ENCODE results near the gene TMPRSS11F.
"Not testable (repeated sequence)": the region's sequence is repeated elsewhere in the genome, so short reads cannot be mapped to it uniquely, and the experiment has no call there.

Gene TMPRSS11F

GRCh38 chr4:68129793-68130192 lies at the start of gene TMPRSS11F:
Gene TMPRSS11F (minus strand): TSS chr4:68129869. CDS start chr4:68129820, 49 bp downstream.
- peak; percentile 12 for DNase-seq (ENCODE audit: low spot score)

DNA sequence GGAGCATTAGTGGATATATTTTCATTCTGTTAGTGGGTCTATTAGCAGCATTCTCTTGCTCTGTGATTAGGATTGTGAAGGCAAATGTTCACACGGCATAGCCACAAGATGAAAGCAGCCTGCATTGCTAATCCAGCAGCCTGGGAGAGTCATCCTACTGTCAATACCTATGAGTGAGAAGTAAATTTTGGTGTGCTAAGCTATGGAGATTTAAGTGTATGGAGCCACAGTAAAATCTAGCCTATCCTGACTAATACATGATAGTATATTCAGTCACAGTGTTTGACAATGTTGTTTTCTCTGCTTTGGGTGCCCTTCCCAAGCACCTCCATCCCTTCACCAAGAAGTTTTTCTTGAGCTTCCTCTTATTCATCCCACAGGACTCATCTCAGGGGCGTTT lies 47.2 kb upstream of the TMPRSS11F start:
- DNase-seq (ENCODE audit: low spot score), result no peak

DNA sequence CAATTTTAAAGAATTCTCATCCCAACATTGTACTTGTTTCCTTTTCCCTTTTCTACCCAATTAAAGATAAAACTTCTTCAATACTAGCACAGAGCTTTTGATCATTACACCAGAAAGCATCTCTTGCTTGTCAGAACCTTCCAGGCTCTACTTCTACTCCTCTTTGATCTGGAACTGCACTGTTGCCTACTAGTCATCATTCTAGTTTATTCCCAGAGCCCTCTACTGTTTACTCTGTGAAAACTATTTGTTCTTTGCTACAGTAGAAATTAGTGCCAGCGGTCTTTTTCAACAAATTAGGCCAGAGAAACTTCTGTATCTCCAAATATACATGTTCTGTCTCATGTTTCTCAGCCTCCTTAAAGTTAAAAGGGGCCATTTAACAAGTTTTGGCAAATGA lies 46.8 kb upstream of the TMPRSS11F start:
- DNase-seq (ENCODE audit: low spot score), result no peak

DNA sequence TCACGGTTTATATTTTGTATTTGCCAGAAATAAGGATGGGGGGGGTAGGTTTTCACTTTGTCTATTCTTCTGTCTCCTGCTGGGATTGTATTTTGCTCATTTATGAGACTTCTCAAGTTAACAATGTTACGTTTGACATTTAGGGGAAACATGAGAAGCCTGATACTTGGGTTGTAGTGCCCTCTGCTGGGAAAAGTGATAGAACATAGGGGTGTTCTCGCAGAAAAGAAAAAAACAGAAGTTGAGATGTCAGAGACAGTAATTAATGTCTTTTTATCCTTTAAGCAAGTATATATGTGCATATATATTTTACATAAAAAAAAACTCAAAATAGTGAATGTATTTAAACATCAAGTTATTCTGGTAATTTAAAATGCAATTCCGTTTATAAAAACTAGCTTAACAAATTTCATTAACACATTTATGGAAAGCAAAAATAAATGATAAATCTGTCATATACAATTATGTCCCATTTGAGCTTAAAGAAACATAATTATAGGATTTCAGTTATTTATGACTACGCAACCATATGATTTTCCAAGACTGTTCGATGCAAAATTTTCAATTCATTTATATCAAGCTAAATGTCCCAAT lies 46.0 kb upstream of the TMPRSS11F start:
- DNase-seq (ENCODE audit: low spot score), result peak; percentile 29

DNA sequence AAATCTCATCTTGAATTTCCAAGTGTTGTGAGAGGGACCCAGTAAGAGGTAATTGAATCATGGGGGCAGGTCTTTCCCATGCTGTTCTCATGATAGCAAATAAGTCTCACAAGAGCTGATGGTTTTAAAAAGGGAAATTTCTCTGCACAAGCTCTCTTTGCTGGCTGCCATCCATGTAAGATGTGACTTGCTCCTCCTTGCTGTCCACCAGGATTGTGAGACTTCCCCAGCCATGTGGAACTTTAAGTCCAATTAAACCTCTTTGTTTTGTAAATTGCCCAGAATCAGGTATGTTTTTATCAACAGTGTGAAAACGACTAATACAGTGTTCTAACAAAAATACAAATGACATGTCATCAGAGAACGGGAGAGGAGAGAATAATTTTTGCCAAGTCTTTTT lies 44.7 kb upstream of the TMPRSS11F start:
- DNase-seq (ENCODE audit: low spot score), result not testable (repeated sequence)

- DNase-seq (ENCODE audit: low spot score), result not testable (repeated sequence)
These were observed 42.5 kb upstream of the TMPRSS11F start for GRCh38 chr4:68172147-68172546.

DNA sequence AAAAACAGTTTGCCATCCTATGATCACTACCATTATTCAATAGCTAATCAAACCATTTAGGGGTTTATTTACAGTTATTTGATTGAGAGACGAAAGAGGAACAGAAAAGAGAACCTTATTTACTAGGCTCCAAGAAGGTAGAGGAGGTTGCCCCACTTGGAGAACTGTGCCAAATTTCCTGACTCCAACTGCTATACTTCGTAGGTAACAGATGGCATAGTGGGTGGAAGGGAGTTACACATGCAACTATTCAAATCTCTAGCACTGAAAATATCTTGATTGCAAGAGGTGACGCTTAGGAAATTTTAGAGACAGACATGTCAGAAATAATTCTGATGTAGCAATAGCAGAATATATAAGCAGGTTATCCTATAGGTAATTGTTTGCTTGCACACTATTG lies 38.0 kb upstream of the TMPRSS11F start:
- no peak for DNase-seq (ENCODE audit: low spot score)

DNA sequence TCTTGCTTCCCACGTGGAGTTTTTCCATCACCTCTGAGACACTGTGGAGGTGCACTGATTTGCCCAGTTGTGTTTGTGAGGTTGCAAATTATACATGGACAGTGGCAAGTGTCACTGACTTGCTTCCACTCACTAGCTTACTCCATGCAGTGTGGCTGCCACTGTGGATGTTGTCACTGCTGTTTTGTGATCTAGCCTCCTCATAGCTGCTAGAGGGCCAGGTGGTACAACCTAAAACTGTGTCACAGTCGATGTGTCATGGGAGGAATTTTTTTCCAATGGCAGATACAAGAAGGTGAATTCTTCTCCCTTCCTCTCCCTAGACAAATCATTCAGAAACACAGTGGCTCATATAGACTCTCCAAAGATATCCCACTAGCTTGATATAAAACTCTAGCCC lies 37.5 kb upstream of the TMPRSS11F start:
- DNase-seq (ENCODE audit: low spot score), result no peak

GRCh38 chr4:68163754-68164153 lies 34.1 kb upstream of the TMPRSS11F start:
- no peak for DNase-seq (ENCODE audit: low spot score)

GRCh38 chr4:68162196-68162595 lies 32.5 kb upstream of the TMPRSS11F start:
- no peak for DNase-seq (ENCODE audit: low spot score)

DNA sequence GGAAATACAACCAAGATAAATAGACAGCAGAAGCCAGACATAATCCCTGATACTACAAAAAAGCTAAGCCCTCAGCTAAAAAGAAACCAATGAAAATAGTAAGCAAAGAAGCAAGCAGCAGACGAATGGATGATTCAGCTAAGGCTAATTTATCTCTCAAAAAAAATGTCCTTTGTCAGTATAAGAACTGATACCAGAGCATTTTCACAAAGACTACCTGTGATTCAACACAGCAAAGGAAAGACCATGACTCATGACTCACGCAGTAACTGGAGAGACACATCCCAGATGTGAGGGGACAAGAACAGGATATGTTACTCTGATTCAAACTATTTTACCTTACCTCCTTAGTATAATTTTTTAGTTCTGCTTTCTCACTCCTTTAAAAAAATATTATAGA lies 22.7 kb upstream of the TMPRSS11F start:
- no peak for DNase-seq (ENCODE audit: low spot score)

DNA sequence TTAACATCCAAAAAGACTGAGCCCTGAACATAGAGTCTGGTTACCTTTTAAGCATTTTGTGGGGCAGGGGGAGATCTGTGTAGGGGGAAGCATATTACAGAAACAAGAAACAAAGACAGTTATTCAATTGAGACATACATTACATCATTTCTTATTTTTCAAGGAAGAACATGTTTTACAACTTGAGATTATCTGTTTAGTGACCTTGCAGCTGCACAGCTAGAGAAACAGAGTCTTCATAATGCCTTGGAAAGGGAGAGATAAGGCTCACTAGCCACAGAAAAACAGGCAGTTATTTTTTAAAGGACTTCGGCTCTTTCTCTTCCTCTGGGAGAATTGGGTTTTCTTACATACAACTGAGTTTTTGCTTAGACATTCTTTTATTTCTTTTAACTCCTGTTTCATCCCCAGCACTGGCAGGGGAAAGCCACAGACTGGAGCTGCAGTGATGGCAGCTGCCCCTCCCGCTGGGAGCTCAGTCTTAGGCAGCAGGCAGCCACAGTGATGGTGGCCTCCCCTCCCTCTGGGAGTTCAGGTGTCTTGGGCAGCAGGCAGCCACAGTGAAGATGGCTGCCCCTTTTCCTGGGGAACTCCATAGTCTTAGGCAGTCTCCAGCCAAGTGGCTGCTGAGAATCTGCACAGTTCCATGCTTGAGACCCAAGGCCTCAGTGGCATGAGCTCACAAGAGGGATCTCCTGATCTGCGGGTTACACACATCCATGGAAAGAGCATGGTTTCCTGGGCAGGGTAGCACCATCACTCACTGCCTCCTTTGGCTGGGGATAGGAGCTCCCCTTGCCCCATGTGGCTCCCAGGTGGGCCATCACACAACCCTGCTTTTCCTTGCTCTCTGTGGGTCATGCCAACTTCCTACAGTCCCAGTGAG lies 19.4 kb upstream of the TMPRSS11F start:
- no peak for DNase-seq (ENCODE audit: low spot score)

- DNase-seq (ENCODE audit: low spot score), result no peak
These were observed 17.4 kb upstream of the TMPRSS11F start for GRCh38 chr4:68147079-68147478.

- no peak for DNase-seq (ENCODE audit: low spot score)
These were observed 15.6 kb upstream of the TMPRSS11F start for GRCh38 chr4:68145261-68145660.

- no peak for DNase-seq (ENCODE audit: low spot score)
These were observed 12.2 kb upstream of the TMPRSS11F start for GRCh38 chr4:68141852-68142251.

GRCh38 chr4:68132342-68132741 lies 2.7 kb upstream of the TMPRSS11F start:
- DNase-seq (ENCODE audit: low spot score), result no peak

DNA sequence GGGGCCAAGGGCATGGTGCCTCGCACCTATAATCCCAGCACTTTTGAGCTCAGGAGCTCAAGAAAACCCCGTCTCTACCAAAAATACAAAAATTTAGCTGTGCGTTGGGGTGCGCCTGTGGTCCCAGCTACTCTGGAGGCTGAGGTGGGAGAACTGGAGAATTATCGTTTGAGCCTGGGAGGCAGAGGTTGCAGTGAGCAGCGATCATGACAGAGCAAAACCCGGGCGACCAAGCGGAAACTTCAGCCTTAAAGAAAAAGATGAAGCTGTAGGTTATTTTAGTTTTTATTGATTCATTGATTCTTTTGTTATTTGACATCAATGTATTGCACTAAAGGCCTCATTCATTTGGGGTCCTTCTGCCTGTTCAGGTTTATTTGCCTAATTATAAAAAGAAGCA lies 5.4 kb downstream of the TMPRSS11F start:
- DNase-seq (ENCODE audit: low spot score), result no peak

DNA sequence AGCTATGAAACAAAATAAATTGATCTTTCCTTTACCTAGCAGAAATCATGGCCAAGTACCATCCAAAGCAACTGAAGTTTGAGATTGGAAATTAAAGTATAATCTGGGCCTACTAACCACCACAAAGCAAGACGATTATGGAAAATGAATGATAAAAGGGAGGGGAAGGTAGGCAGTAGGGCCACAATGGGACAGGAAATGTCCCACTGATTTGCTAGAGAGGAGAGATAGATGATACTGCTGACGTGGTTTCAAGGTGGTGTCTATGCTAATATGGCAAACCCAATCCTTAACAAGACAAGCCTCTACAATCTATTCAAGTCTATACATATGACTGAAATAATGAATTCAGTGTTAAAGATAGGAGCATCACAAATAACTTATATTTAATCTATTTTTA lies 6.1 kb downstream of the TMPRSS11F start:
- DNase-seq (ENCODE audit: low spot score), result no peak

DNA sequence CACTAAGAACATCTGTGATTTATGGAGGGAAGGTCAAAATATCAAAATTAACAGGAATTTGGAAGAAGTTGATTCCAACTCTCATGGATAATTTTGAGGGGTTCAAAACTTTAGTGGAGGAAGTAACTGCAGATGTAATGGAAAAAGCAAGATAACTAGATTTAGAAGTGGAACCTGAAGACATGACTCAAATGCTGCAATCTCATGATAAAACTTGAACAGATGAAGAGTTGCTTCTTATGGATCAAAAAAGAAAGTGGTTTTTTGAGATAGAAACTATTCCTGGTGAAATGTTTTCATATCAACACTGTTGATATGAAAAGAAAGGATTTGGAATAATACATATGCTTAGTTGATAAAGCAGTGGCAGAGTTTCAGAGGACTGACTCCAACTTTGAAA lies 9.7 kb downstream of the TMPRSS11F start:
- no peak for DNase-seq (ENCODE audit: low spot score)

- DNase-seq (ENCODE audit: low spot score), result no peak
These were observed 19.2 kb downstream of the TMPRSS11F start for GRCh38 chr4:68110441-68110840.

- no peak for DNase-seq (ENCODE audit: low spot score)
These were observed 19.8 kb downstream of the TMPRSS11F start for GRCh38 chr4:68109868-68110267.

- no peak for DNase-seq (ENCODE audit: low spot score)
These were observed 46.9 kb downstream of the TMPRSS11F start for GRCh38 chr4:68082758-68083157.

DNA sequence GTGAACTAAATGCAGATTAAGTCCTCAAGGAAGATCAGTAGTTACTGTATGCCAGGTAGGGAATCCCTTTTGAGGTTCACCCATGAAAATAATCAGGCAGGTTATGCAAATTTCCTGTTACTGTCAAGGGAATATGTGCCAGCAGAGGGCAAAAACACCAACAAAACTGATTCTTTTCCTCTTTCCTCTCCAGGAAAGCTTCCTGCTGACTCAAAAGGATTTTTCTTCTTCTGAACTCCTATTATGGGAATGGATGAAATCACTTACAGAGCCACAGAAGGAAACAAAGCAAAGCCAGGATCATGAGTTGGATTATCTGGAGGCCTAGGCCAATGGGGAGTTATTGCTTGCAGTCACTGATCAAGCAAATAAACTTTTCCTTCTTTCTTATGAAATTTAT lies 49.7 kb downstream of the TMPRSS11F start:
- DNase-seq (ENCODE audit: low spot score), result no peak

GRCh38 chr4:68077737-68078136 lies 51.9 kb downstream of the TMPRSS11F start:
- DNase-seq (ENCODE audit: low spot score), result no peak
